HEK293T (cell line): Measurements from ENCODE around the gene FAM3D.

Source experiments
- BHLHE40 ChIP-seq: fragments of 450-650 bp; IDR thresholded peaks from 2 replicates; pipeline ENCODE4 v1.6.1; 2016; ENCODE audit warnings: mild to moderate bottlenecking, moderate library complexity, borderline replicate concordance
- ELF4 ChIP-seq: fragments of 450-650 bp; IDR thresholded peaks from 2 replicates; pipeline ENCODE4 v1.6.1; 2017; ENCODE audit warnings: antibody characterized with exemption
- FOXA1 ChIP-seq: fragments of 450-650 bp; IDR thresholded peaks from 2 replicates; pipeline ENCODE4 v1.6.1; 2016; ENCODE audit warnings: mild to moderate bottlenecking
- PKNOX1 ChIP-seq: fragments of 450-650 bp; IDR thresholded peaks from 2 replicates; pipeline ENCODE4 v1.6.1; 2016
- SUZ12 ChIP-seq: fragments of 450-650 bp; IDR thresholded peaks from 2 replicates; pipeline ENCODE4 v1.6.1; 2016; ENCODE audit warnings: mild to moderate bottlenecking
- TARDBP ChIP-seq: fragments of 450-650 bp; IDR thresholded peaks from 2 replicates; pipeline ENCODE4 v1.6.1; 2016

DNA sequence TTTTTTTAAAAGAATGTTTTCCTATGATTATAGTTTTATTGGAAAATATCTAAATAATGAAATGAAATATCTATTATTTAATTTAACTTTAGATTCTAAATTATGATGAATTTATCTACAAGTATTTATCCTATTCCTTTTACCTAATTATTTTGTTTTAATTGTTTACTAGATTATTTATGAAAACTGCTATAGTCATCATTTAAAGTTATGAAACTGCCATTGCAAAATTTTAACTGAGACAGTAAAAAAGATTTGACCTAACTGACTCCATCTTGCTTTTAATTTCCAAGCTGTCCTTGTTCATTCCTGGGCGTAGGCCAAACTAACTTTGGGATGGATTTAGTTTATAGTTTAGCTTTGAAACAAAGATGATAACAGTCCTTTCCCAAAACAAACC lies 25.9 kb upstream of the FAM3D start:
- TF ChIP-seq ELF4 (no peak), PKNOX1 (no peak), BHLHE40 (no peak), TARDBP (no peak), FOXA1 (no peak), SUZ12 (no peak)
